GM21526 (cell line): ENCODE data around the gene SLC25A53.
"Not testable (repeated sequence)": the region's sequence is repeated elsewhere in the genome, so short reads cannot be mapped to it uniquely, and the experiment has no call there.

Source experiments
- ATAC-seq: cut with Tn5 transposase; IDR thresholded peaks from one replicate; pipeline ENCODE4 v1.9.1; 2021; ENCODE audit warnings: moderate library complexity; ENCODE audit not compliant: unreplicated experiment, low FRiP score

SLC25A53 gene

GRCh38 chrX:104077854-104078253, 79.0 kb downstream of the SLC25A53 start:
- ATAC-seq: not testable (repeated sequence)

- ATAC-seq: peak; percentile 99
Measured at GRCh38 chrX:104075778-104076445, 80.9 kb downstream of the SLC25A53 start, which contains the start of gene TMSB15C. TMSB15C (minus strand) TSS chrX:104076236.

GRCh38 chrX:104062636-104063035, 94.2 kb downstream of the SLC25A53 start:
- ATAC-seq: not testable (repeated sequence)

- ATAC-seq: not testable (repeated sequence)
Measured at GRCh38 chrX:104054956-104055355, 101.9 kb downstream of the SLC25A53 start.
